ENCODE data around the gene CCT7.

DNA sequence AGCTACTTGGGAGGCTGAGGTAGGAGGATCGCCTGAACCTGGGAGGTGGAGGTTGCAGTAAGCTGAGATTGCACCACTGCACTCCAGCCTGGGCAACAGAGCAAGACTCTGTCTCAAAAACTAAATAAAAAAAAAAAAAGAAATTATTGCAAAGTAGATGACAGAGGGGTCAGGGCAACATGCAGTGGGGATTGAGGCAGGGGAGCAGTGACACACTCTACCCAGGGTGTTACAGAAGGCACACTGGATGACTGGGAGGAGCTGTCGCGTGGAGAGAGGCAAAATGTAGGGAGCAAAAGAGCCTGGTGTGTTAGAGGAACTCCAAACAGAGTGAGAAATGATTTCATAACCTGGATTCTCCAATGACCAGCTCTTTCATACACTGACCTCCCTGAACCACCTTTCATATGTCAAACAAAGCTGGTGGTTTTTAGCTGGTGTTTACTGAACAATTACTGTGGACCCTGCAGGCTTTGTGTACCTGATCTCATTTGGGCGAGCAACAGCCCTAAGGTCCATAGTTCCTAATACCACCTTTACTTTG, 28.1 kb downstream of the CCT7 start:
- TF ChIP-seq, protein P1, sequence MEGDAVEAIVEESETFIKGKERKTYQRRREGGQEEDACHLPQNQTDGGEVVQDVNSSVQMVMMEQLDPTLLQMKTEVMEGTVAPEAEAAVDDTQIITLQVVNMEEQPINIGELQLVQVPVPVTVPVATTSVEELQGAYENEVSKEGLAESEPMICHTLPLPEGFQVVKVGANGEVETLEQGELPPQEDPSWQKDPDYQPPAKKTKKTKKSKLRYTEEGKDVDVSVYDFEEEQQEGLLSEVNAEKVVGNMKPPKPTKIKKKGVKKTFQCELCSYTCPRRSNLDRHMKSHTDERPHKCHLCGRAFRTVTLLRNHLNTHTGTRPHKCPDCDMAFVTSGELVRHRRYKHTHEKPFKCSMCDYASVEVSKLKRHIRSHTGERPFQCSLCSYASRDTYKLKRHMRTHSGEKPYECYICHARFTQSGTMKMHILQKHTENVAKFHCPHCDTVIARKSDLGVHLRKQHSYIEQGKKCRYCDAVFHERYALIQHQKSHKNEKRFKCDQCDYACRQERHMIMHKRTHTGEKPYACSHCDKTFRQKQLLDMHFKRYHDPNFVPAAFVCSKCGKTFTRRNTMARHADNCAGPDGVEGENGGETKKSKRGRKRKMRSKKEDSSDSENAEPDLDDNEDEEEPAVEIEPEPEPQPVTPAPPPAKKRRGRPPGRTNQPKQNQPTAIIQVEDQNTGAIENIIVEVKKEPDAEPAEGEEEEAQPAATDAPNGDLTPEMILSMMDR (IDR thresholded peaks at IDR 0.05; ENCODE audit: extremely low read depth in 1 of 2, insufficient read depth in 1 of 2, low read depth in 1 of 2, low read length in 2 of 2) = no peak
- TF ChIP-seq FOS (IDR thresholded peaks at IDR 0.05; ENCODE audit: borderline replicate concordance, insufficient read depth, low read length) (no peak), POLR2A (IDR thresholded peaks at IDR 0.05; ENCODE audit: low read depth, low read length) (no peak), POLR2AphosphoS5 (IDR thresholded peaks at IDR 0.05; ENCODE audit: insufficient read depth, low read depth, low read length) (no peak)
- TF ChIP-seq, protein P2, sequence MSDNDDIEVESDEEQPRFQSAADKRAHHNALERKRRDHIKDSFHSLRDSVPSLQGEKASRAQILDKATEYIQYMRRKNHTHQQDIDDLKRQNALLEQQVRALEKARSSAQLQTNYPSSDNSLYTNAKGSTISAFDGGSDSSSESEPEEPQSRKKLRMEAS (IDR thresholded peaks at IDR 0.05; ENCODE audit: insufficient read depth, insufficient read length) = no peak

Measured in endothelial cell of umbilical vein (primary cell).